DND-41 (cell line): ENCODE results near the gene DRC1.

Source experiments
- ATAC-seq: fragments of 200-7000 bp; cut with Tn5 transposase; 3 replicates; pipeline ENCODE4 v1.9.1; 2021; ENCODE audit warnings: low read depth; ENCODE audit not compliant: insufficient read depth
- DNase-seq: peaks from one replicate; pipeline ENCODE4 v3.0.0-alpha.2; 2020
- H2AFZ ChIP-seq: 2 replicates; pipeline ENCODE4 v1.6.0; 2012; ENCODE audit warnings: low read depth, low read length
- H3K27ac ChIP-seq: 2 replicates; pipeline ENCODE4 v1.5.1; 2012; ENCODE audit warnings: low read length, inconsistent platforms
- H3K27me3 ChIP-seq: fragments of 200-600 bp; sonication (generic); 2 replicates; pipeline ENCODE4 v1.6.0; 2012; ENCODE audit warnings: low read length, mild to moderate bottlenecking, inconsistent platforms; ENCODE audit not compliant: insufficient read depth, poor library complexity
- H3K36me3 ChIP-seq: 2 replicates; pipeline ENCODE4 v1.5.1; 2012; ENCODE audit warnings: low read length, inconsistent platforms; ENCODE audit not compliant: insufficient read depth
- H3K4me1 ChIP-seq: 2 replicates; pipeline ENCODE4 v1.5.1; 2012; ENCODE audit warnings: mild to moderate bottlenecking, low read length; ENCODE audit not compliant: insufficient read depth
- H3K4me2 ChIP-seq: 2 replicates; pipeline ENCODE4 v1.6.0; 2012; ENCODE audit warnings: mild to moderate bottlenecking, moderate library complexity, low read length, inconsistent platforms; ENCODE audit not compliant: insufficient read depth
- H3K4me3 ChIP-seq, 2 experiments: fragments of 200-600 bp in 1 of 2; shearing (Covaris generic) in 1 of 2; 2 replicates each; pipeline ENCODE4 v1.5.1; 2012 to 2016; ENCODE audit warnings: inconsistent platforms in 2 of 2, low read length in 2 of 2, mild to moderate bottlenecking in 2 of 2, low read depth in 1 of 2, moderate library complexity in 1 of 2
- H3K79me2 ChIP-seq: 2 replicates; pipeline ENCODE4 v1.6.0; 2012; ENCODE audit warnings: low read length, inconsistent platforms; ENCODE audit not compliant: insufficient read depth
- H3K9ac ChIP-seq: 2 replicates; pipeline ENCODE4 v1.6.0; 2012; ENCODE audit warnings: low read depth, mild to moderate bottlenecking, inconsistent platforms, low read length, moderate library complexity
- H3K9me3 ChIP-seq: 2 replicates; pipeline ENCODE4 v1.5.1; 2012; ENCODE audit warnings: low read length, moderate library complexity, mild to moderate bottlenecking, inconsistent platforms; ENCODE audit not compliant: insufficient read depth, severe bottlenecking
- H4K20me1 ChIP-seq: 2 replicates; pipeline ENCODE4 v1.6.0; 2012; ENCODE audit warnings: low read length; ENCODE audit not compliant: insufficient read depth
- EZH2 ChIP-seq: IDR thresholded peaks from 3 replicates; pipeline ENCODE4 v1.6.1; 2012; ENCODE audit warnings: borderline replicate concordance, low read depth, mild to moderate bottlenecking, moderate library complexity, low read length, inconsistent platforms; ENCODE audit not compliant: severe bottlenecking
- TF ChIP-seq, protein P1 (sequence below): IDR thresholded peaks from 2 replicates; pipeline ENCODE4 v1.5.1; 2012; ENCODE audit warnings: borderline replicate concordance, low read length, moderate library complexity, mild to moderate bottlenecking; ENCODE audit not compliant: poor library complexity, severe bottlenecking; ENCODE audit errors: extremely low read depth

Gene DRC1

DNA sequence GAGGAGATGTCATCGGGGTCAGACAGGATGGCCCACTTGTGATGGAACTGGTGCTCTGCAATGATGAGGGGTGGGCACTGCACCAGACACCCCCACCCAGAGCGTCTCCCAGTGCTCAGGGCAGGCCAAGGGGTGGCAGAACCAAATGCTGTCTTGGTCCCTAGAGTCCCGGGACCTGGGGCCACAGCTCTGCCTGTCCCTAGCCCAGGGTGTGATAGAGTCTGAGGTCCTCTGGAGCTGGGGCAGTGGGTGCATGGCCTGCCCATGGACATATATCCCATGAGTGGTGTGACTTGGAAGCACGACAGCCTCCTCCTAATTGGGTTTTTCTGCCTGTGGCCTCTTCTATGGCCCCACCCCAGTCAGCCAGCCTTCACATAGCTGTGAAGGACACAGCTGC lies 82.9 kb downstream of the DRC1 start:
- no peak overlapping the region for H3K4me2 ChIP-seq
- H3K36me3 ChIP-seq, result no peaks in the 10 kb centered on the region
- TF ChIP-seq, protein P1, sequence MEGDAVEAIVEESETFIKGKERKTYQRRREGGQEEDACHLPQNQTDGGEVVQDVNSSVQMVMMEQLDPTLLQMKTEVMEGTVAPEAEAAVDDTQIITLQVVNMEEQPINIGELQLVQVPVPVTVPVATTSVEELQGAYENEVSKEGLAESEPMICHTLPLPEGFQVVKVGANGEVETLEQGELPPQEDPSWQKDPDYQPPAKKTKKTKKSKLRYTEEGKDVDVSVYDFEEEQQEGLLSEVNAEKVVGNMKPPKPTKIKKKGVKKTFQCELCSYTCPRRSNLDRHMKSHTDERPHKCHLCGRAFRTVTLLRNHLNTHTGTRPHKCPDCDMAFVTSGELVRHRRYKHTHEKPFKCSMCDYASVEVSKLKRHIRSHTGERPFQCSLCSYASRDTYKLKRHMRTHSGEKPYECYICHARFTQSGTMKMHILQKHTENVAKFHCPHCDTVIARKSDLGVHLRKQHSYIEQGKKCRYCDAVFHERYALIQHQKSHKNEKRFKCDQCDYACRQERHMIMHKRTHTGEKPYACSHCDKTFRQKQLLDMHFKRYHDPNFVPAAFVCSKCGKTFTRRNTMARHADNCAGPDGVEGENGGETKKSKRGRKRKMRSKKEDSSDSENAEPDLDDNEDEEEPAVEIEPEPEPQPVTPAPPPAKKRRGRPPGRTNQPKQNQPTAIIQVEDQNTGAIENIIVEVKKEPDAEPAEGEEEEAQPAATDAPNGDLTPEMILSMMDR, result no peak
- TF ChIP-seq EZH2, result no peak
- no peaks in the 10 kb centered on the region for H3K4me1 ChIP-seq
- H3K9me3 ChIP-seq, result no peaks in the 10 kb centered on the region
- no peak overlapping the region for H2AFZ ChIP-seq
- H3K27ac ChIP-seq, result no peak overlapping the region
- DNase-seq, result no peak
- no peaks in the 10 kb centered on the region for H3K79me2 ChIP-seq
- ATAC-seq, result no peak
- no peak overlapping the region for H3K4me3 ChIP-seq
- H3K27me3 ChIP-seq, result no peaks in the 10 kb centered on the region
- no peak overlapping the region for H3K9ac ChIP-seq
- H4K20me1 ChIP-seq, result no peaks in the 10 kb centered on the region

DNA sequence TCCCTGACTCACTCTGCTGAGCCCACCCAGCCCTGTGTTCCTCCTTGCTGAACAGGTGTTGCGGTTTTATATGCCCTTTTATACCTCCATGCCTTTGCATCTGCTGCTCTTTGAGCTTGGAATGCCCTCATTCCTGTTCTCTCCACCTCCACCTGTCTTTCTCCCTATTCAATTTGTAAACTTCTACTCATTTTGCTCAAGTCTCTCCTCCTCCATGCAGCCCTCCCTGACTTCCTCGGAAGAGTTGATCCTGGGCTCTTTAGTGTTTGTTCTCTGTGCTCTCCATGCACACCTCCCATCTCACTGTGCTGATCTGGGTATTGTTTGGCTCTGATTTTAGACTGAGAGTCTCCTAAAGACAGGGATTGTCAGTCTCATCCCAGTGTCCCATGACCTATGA lies 83.4 kb downstream of the DRC1 start:
- Histone ChIP-seq H3K4me3 (no peak overlapping the region), H3K9me3 (no peaks in the 10 kb centered on the region), H3K4me1 (no peaks in the 10 kb centered on the region), H3K9ac (no peak overlapping the region), H3K79me2 (no peaks in the 10 kb centered on the region), H3K36me3 (no peaks in the 10 kb centered on the region), H3K27me3 (no peaks in the 10 kb centered on the region), H3K27ac (no peak overlapping the region), H3K4me2 (no peak overlapping the region), H2AFZ (no peak overlapping the region), H4K20me1 (no peaks in the 10 kb centered on the region)
- no peak for ATAC-seq
- no peak for TF ChIP-seq EZH2
- TF ChIP-seq, protein P1, result no peak
- no peak for DNase-seq

DNA sequence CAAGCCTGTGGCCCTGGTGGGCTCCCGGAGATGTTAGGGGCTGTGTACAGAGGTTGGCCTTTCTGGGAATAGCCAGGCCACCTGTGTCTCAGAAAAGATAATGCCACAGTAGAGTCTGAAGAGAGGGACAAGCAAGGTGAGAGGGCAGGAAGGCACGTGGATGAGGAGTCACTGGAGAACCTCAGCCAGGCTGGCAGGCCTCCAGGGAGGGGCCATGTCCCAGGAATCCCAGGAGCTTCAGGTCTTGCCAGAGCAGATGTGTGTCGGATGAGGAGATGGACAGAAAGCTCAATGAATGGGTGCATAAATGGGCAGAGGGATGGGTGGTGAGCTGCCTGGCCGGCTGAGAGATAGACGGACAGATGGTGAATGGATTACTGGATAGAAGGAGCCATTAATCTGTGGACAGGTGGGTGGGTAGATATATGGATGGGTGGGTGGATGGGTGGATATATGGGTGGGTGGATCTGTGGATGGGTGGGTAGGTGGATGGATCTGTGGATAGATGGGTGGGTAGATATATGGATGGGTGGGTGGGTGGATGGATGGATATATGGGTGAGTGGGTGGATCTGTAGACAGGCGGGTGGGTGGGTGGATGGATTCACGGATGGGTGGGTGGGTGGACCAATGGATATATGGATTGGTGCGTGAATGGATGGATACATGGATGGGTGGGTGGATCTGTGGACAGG lies 84.2 kb downstream of the DRC1 start:
- ATAC-seq (no peak), DNase-seq (no peak)
- Histone ChIP-seq H3K36me3 (no peaks in the 10 kb centered on the region), H3K79me2 (no peaks in the 10 kb centered on the region), H2AFZ (no peak overlapping the region), H3K4me2 (no peak overlapping the region), H3K9ac (no peak overlapping the region), H3K4me3 (no peak overlapping the region), H3K9me3 (no peaks in the 10 kb centered on the region), H4K20me1 (no peaks in the 10 kb centered on the region), H3K27me3 (no peaks in the 10 kb centered on the region), H3K27ac (no peak overlapping the region), H3K4me1 (no peaks in the 10 kb centered on the region)
- TF ChIP-seq, protein P1, result no peak
- no peak for TF ChIP-seq EZH2

DNA sequence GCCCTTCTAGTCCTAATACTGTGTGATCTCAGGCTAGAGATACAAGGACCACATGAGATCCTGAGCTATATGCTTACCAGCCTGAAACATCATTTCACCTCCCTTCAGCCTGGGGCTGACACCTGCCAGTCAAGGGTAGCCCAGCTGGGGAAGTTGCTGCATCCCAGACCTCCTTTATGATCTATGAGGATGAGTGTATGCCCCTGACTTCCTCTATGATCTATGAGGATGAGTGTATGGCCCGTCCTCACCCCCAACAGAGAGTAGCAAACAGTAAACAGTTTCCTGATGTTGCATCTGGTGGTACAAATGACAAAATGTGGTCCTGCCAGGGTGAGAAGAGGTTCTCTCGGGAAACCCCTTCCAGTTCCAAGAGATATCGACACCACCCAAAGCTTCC lies 85.1 kb downstream of the DRC1 start:
- no peak for DNase-seq
- Histone ChIP-seq H3K9me3 (no peaks in the 10 kb centered on the region), H3K4me2 (no peak overlapping the region), H3K9ac (no peak overlapping the region), H2AFZ (no peak overlapping the region), H3K79me2 (no peaks in the 10 kb centered on the region), H3K27ac (no peak overlapping the region), H3K27me3 (no peaks in the 10 kb centered on the region), H4K20me1 (no peaks in the 10 kb centered on the region), H3K36me3 (no peaks in the 10 kb centered on the region), H3K4me3 (no peak overlapping the region), H3K4me1 (no peaks in the 10 kb centered on the region)
- ATAC-seq, result no peak
- no peak for TF ChIP-seq EZH2
- TF ChIP-seq, protein P1, result no peak
